Activated T-cell treated with anti-CD3 and anti-CD28 coated beads, Interleukin-2, amount 50 U/mL, for 4 hours (primary cell): Measurements from ENCODE around the gene BTF3L4. TPM values are rescaled to one million over a fixed set of nuclear protein-coding genes. Genes with fewer than 3 reads are reported as not detected.

ENCODE experiments used
- ATAC-seq, 2 donors: fragments of 200-7000 bp; cut with Tn5 transposase; one replicate each; pipeline ENCODE4 v1.10.0; 2021
- DNase-seq: peaks from one replicate; pipeline ENCODE4 v3.0.0-alpha.2; 2020
- H3K27me3 Mint-ChIP-seq: one replicate; pipeline ENCODE4 v1.8.0; 2021; ENCODE audit warnings: low read depth, mixed read lengths
- H3K36me3 Mint-ChIP-seq: one replicate; pipeline ENCODE4 v1.8.0; 2022; ENCODE audit warnings: mixed read lengths; ENCODE audit not compliant: insufficient read depth
- H3K4me1 Mint-ChIP-seq: one replicate; pipeline ENCODE4 v1.8.0; 2021; ENCODE audit warnings: low read depth, mixed read lengths
- H3K4me3 Mint-ChIP-seq: one replicate; pipeline ENCODE4 v1.8.0; 2021; ENCODE audit warnings: mild to moderate bottlenecking, moderate library complexity, mixed read lengths
- H3K9me3 Mint-ChIP-seq: one replicate; pipeline ENCODE4 v1.8.0; 2021; ENCODE audit warnings: mixed read lengths
- total RNA-seq, 3 donors: library from RNA; stranded (reverse); gene quantifications; one replicate each; pipeline ENCODE4 v1.2.1, GENCODE V29; 2021

The BTF3L4 gene
- total RNA-seq, 3 donors from 2014 or later, result 48.9 to 52.7 (median 51.4) TPM

- Mint-ChIP-seq H3K36me3 (no peaks in the 10 kb centered on the region), H3K4me3 (no peak overlapping the region), H3K9me3 (no peaks in the 10 kb centered on the region), H3K4me1 (peaks cover 3% of the 10 kb centered on the region), H3K27me3 (peaks cover 14% of the 10 kb centered on the region)
- no peak for ATAC-seq
- DNase-seq, result no peak
Observed at GRCh38 chr1:52123622-52124021, 67.5 kb downstream of the BTF3L4 start.

DNA sequence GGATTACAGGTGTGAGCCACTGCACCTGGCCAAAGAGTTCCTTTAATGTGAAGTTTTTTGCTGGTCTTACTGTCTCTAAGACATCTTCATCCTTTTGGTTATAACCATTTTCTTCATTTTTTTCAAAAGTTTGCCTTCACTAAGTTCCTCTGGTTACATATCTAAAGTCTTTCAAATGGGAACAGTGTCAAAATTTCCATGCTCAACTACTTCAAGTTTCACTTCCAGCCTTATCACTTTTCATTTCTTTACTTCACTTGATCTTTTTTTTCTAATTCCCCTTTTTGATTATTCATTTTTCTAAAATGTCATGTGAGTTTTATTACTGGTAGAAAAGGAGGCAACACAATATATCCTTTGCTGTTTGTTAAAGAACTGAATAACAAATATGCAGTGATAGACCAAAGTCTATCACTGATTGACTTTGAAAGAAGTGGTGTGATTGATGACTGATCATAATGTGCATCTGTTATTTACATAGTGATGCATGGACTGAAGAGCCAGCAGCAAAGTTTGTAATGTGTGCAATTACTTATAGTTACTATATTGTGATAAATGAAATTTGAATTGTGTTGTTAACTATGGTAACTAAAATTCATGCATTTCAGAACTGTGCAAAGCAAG is 69.8 kb downstream of the BTF3L4 start:
- H3K27me3 Mint-ChIP-seq, result peaks cover 14% of the 10 kb centered on the region
- DNase-seq (no peak), ATAC-seq (no peak)
- peaks cover 3% of the 10 kb centered on the region for H3K4me1 Mint-ChIP-seq
- no peaks in the 10 kb centered on the region for H3K9me3 Mint-ChIP-seq
- no peak overlapping the region for H3K4me3 Mint-ChIP-seq
- no peaks in the 10 kb centered on the region for H3K36me3 Mint-ChIP-seq

- H3K4me1 Mint-ChIP-seq, result peaks cover 3% of the 10 kb centered on the region
- H3K27me3 Mint-ChIP-seq, result peaks cover 14% of the 10 kb centered on the region
- no peak overlapping the region for H3K4me3 Mint-ChIP-seq
- H3K36me3 Mint-ChIP-seq, result no peaks in the 10 kb centered on the region
- ATAC-seq (peak; percentile 53 to 58), DNase-seq (peak; percentile 9)
- H3K9me3 Mint-ChIP-seq, result no peaks in the 10 kb centered on the region
Observed at GRCh38 chr1:52127181-52128180, 71.4 kb downstream of the BTF3L4 start.

DNA sequence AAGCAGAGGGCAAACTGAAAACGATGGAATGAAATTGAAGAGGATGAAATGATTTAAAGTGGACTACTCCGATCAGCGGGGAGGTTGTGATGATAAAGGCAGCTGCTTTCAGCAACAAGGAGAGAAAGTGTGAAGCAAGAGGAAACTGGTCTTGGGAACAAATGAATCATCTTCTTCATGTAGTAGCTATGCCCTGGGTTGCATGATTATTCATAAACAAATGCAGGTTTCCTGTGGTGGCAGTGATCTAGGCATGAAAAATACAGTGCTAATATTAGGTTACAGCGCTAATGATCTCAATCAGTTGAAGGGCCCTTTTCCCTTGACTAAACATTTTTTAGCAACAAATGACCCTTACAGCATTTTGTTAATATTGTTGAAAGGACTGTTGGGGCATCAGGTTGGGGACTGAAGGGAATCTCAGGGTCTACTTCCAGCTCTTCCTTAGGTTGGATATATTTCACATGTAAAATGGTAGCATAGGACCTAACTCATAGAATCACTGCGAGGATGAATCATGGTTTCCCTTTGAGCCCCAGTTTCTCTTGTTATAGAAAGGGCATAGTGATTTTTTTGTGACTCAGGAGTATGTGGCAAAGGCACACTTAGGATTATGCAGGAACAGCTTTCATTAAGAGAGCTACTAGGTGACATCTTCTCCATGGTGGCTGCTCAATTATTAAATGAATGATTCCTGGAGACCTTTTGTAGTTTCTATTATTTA is 83.9 kb downstream of the BTF3L4 start:
- DNase-seq (peak; percentile 11), ATAC-seq (peak; percentile 61 to 63)
- peaks cover 7% of the 10 kb centered on the region for H3K27me3 Mint-ChIP-seq
- no peaks in the 10 kb centered on the region for H3K9me3 Mint-ChIP-seq
- no peaks in the 10 kb centered on the region for H3K36me3 Mint-ChIP-seq
- H3K4me3 Mint-ChIP-seq, result peak overlapping the region; percentile 73
- H3K4me1 Mint-ChIP-seq, result peaks cover 37% of the 10 kb centered on the region

Other genes starting within 250 kb of the BTF3L4 start
- gene NRDC, start 177.6 kb upstream of the BTF3L4 start, total RNA-seq, result 100 to 1,000 TPM; 131 to 139 (median 137) TPM
- under 1 TPM; 0.05 to 0.11 (median 0.08) TPM for gene RAB3B, start 65.6 kb upstream of the BTF3L4 start, total RNA-seq
- gene KTI12, start 22.5 kb upstream of the BTF3L4 start, total RNA-seq, result 10 to 100 TPM; 26.4 to 27.1 (median 27.1) TPM
- gene TXNDC12, start 1.1 kb upstream of the BTF3L4 start, total RNA-seq, result 10 to 100 TPM; 27.2 to 34.8 (median 32.1) TPM
- 1 to 10 TPM; 5.4 to 5.9 (median 5.5) TPM for gene ZFYVE9, start 85.8 kb downstream of the BTF3L4 start, total RNA-seq